Measurements from ENCODE around the gene NEUROD2. TPM values are rescaled to one million over a fixed set of nuclear protein-coding genes. Genes with fewer than 3 reads are reported as not detected.
A peak's percentile ranks its signal among the peaks of the same experiment; 100 is the strongest.

Gene NEUROD2
- total RNA-seq, 1 donor from 2014 or later, result not detected

DNA sequence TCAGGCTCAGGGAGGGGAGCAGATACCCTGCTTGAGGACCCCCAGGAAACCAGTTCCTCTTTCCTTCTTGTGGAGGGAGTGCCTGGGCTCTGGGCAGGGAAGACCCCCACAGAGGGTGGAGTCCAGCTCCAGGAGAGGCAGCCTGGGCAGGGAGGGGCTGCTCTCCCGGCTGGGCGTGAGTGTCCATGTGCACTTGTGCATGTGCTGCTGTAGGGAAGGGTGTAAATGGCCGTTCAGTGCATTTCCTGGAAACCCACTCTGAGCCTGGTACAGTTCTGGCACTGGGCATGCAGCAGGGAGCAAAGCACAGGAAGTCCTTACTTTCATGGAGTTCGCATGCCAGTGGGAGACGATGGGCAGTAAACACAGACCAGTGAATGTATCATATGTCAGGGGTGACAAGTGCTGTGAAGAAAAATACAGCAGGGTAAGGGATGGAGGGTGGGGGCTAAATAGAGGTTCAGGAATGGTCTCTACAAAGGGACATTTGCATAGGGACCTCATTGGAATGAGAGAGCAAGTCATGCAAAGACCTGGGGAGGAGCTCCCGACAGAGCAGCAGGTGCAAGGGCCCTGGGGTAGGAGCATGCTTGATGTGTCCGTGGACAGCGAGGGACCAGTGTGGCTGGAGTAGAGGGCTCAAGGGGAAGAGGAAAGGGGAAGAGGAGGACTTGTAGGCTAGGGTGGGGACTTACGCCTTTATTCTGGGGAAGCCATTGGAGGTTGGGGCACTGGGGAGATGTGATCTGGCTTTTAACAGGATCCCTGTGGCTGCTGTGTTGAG, 34.8 kb upstream of the NEUROD2 start:
- DNase-seq (no peak), ATAC-seq (ENCODE audit: low read depth) (no peak)
- no peak overlapping the region for H3K4me3 Mint-ChIP-seq
- ChIA-PET CTCF (interaction anchor here (0.6 to 2.8 kb wide), 4 partner anchors 12 to 50 kb away, joined by 3 to 12 read pairs (median 6); no protein-coding TSS in a partner anchor), POLR2A (interaction anchor here (0.6 kb wide), 1 partner anchor 25 kb away, joined by 4 read pairs; no protein-coding TSS in a partner anchor)
- peaks cover 14% of the 10 kb centered on the region for H3K36me3 Mint-ChIP-seq (ENCODE audit: low read depth)
- H3K4me1 Mint-ChIP-seq, result peaks cover 63% of the 10 kb centered on the region
- H3K9me3 Mint-ChIP-seq, result no peaks in the 10 kb centered on the region
- no peak for TF ChIP-seq CTCF (IDR thresholded peaks at IDR 0.05)
- H3K27ac Mint-ChIP-seq, result no peak overlapping the region
- H3K27me3 Mint-ChIP-seq, result no peaks in the 10 kb centered on the region
- intact Hi-C loops (cut with micrococcal nuclease), result no loop called here

DNA sequence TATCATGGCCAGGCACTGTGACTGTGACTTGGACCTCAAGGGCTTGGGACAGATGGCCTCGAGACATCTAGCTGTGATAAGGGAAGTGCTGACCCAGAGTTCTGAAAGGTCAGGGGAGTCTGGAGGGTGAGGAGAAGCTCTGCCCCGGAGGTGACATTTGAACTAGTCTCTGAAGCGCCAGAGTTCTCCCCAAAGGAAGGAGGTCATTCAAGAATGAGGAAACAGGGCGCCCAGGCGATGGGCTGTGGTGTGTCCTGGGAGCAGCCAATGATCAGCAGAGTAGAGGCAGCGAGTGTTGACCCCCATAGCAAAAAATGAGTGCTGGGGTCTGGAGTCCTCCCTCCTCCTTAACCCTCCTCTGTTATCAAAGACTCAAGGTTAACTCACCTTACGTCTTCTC, 34.2 kb upstream of the NEUROD2 start:
- no peaks in the 10 kb centered on the region for H3K9me3 Mint-ChIP-seq
- DNase-seq (no peak), ATAC-seq (ENCODE audit: low read depth) (no peak)
- H3K4me3 Mint-ChIP-seq, result no peak overlapping the region
- H3K36me3 Mint-ChIP-seq (ENCODE audit: low read depth), result peaks cover 14% of the 10 kb centered on the region
- CTCF ChIA-PET, result interaction anchor here (1.0 to 1.4 kb wide), 2 partner anchors 18 to 20 kb away, joined by 3 read pairs; no protein-coding TSS in a partner anchor
- peaks cover 67% of the 10 kb centered on the region for H3K4me1 Mint-ChIP-seq
- POLR2A ChIA-PET, result no interaction called here
- no peaks in the 10 kb centered on the region for H3K27me3 Mint-ChIP-seq
- intact Hi-C loops (cut with micrococcal nuclease), result no loop called here
- no peak for TF ChIP-seq CTCF (IDR thresholded peaks at IDR 0.05)
- no peak overlapping the region for H3K27ac Mint-ChIP-seq

- Mint-ChIP-seq H3K36me3 (ENCODE audit: low read depth) (peaks cover 14% of the 10 kb centered on the region), H3K27me3 (no peaks in the 10 kb centered on the region), H3K27ac (peak overlapping the region; percentile 24), H3K9me3 (no peaks in the 10 kb centered on the region), H3K4me1 (peaks cover 75% of the 10 kb centered on the region), H3K4me3 (no peak overlapping the region)
- ChIA-PET POLR2A (no interaction called here), CTCF (interaction anchor here (0.7 to 1.0 kb wide), 3 partner anchors 13 to 19 kb away, joined by 3 to 4 read pairs (median 3); no protein-coding TSS in a partner anchor)
- intact Hi-C loops (cut with micrococcal nuclease), result no loop called here
- no peak for DNase-seq
- no peak for ATAC-seq (ENCODE audit: low read depth)
- TF ChIP-seq CTCF (IDR thresholded peaks at IDR 0.05), result no peak
Observed at GRCh38 chr17:39641097-39641496, 33.4 kb upstream of the NEUROD2 start.

- Mint-ChIP-seq H3K27me3 (no peaks in the 10 kb centered on the region), H3K27ac (peak overlapping the region; percentile 24), H3K4me1 (peaks cover 77% of the 10 kb centered on the region), H3K4me3 (no peak overlapping the region), H3K36me3 (ENCODE audit: low read depth) (peaks cover 13% of the 10 kb centered on the region), H3K9me3 (no peaks in the 10 kb centered on the region)
- ChIA-PET POLR2A (no interaction called here), CTCF (interaction anchor here (0.7 to 1.5 kb wide), 2 partner anchors 17 to 19 kb away, joined by 3 to 4 read pairs; no protein-coding TSS in a partner anchor)
- intact Hi-C loops (cut with micrococcal nuclease), result no loop called here
- no peak for DNase-seq
- no peak for ATAC-seq (ENCODE audit: low read depth)
- no peak for TF ChIP-seq CTCF (IDR thresholded peaks at IDR 0.05)
Observed at GRCh38 chr17:39640591-39641031, 32.9 kb upstream of the NEUROD2 start.
